ENCODE data around the gene HTR3B. TPM values are rescaled to one million over a fixed set of nuclear protein-coding genes. Genes with fewer than 3 reads are reported as not detected.
"Not testable (repeated sequence)": the region's sequence is repeated elsewhere in the genome, so short reads cannot be mapped to it uniquely, and the experiment has no call there.

HTR3B gene
- total RNA-seq, 1 donor from 2014 or later, result not detected

GRCh38 chr11:113874581-113875233 lies 29.9 kb upstream of the HTR3B start:
- Histone ChIP-seq H3K27ac (peak overlapping the region; percentile 76), H3K27me3 (no peaks in the 10 kb centered on the region), H3K9me3 (no peaks in the 10 kb centered on the region), H3K36me3 (no peaks in the 10 kb centered on the region), H3K4me1 (peaks cover 3% of the 10 kb centered on the region), H3K4me3 (peak overlapping the region; percentile 83)
- intact Hi-C loops (cut with DNase I), result no loop called here
- DNase-seq (no peak), ATAC-seq (no peak)
- no peak for TF ChIP-seq CTCF (IDR thresholded peaks at IDR 0.05)

- peak; percentile 19 for TF ChIP-seq CTCF (IDR thresholded peaks at IDR 0.05)
- DNase-seq, result peak; percentile 99
- intact Hi-C loops (cut with DNase I), result no loop called here
- ATAC-seq, result peak; percentile 99
- H3K9me3 ChIP-seq, result no peaks in the 10 kb centered on the region
- H3K27ac ChIP-seq, result peak within 1 kb of the TSS; percentile 95
- H3K4me1 ChIP-seq, result peaks cover 3% of the 10 kb centered on the region
- H3K4me3 ChIP-seq, result peak within 1 kb of the TSS; percentile 83
- no peaks in the 10 kb centered on the region for H3K36me3 ChIP-seq
- H3K27me3 ChIP-seq, result no peaks in the 10 kb centered on the region
Observed at GRCh38 chr11:113875234-113876073, 29.1 kb upstream of the HTR3B start, which contains the start of gene USP28. USP28 (minus strand) TSS chr11:113875572; CDS start chr11:113875501, 71 bp downstream.

GRCh38 chr11:113876074-113876797 lies 28.4 kb upstream of the HTR3B start:
- no peak for ATAC-seq

GRCh38 chr11:113876798-113877669 lies 27.6 kb upstream of the HTR3B start:
- Histone ChIP-seq H3K27ac (no peak overlapping the region), H3K9me3 (no peaks in the 10 kb centered on the region), H3K27me3 (no peaks in the 10 kb centered on the region), H3K4me1 (peaks cover 3% of the 10 kb centered on the region), H3K4me3 (no peak overlapping the region), H3K36me3 (no peaks in the 10 kb centered on the region)
- ATAC-seq (no peak), DNase-seq (no peak)
- TF ChIP-seq CTCF (IDR thresholded peaks at IDR 0.05), result no peak
- intact Hi-C loops (cut with DNase I), result no loop called here

More at GRCh38 chr11:113876074-113876797, 28.4 kb upstream of the HTR3B start:
- H3K9me3 ChIP-seq, result no peaks in the 10 kb centered on the region
- H3K27ac ChIP-seq, result peak overlapping the region; percentile 95
- no peaks in the 10 kb centered on the region for H3K27me3 ChIP-seq
- no peak for DNase-seq
- H3K36me3 ChIP-seq, result no peaks in the 10 kb centered on the region
- H3K4me3 ChIP-seq, result peak overlapping the region; percentile 83
- H3K4me1 ChIP-seq, result peaks cover 3% of the 10 kb centered on the region
- no peak for TF ChIP-seq CTCF (IDR thresholded peaks at IDR 0.05)
- intact Hi-C loops (cut with DNase I), result no loop called here

- Histone ChIP-seq H3K27me3 (no peaks in the 10 kb centered on the region), H3K36me3 (no peaks in the 10 kb centered on the region), H3K4me3 (no peak overlapping the region), H3K9me3 (no peaks in the 10 kb centered on the region), H3K27ac (no peak overlapping the region), H3K4me1 (peaks cover 3% of the 10 kb centered on the region)
- intact Hi-C loops (cut with DNase I), result no loop called here
- ATAC-seq (no peak), DNase-seq (no peak)
- no peak for TF ChIP-seq CTCF (IDR thresholded peaks at IDR 0.05)
Observed at GRCh38 chr11:113877670-113878055, 26.9 kb upstream of the HTR3B start.

GRCh38 chr11:113879446-113879845 lies 25.1 kb upstream of the HTR3B start:
- H3K4me3 ChIP-seq; intact Hi-C loops (cut with DNase I); H3K9me3 ChIP-seq; ATAC-seq; H3K27me3 ChIP-seq; H3K4me1 ChIP-seq; DNase-seq; H3K27ac ChIP-seq; H3K36me3 ChIP-seq: not testable (repeated sequence)
